DMS53 treated with DMSO at 0.1 percent for 48 hours (cell line): ENCODE measurements around the gene GGT6.

ENCODE experiments used
- DNase-seq: peaks from one replicate; lab custom pipeline; 2025; ENCODE audit not compliant: unreplicated experiment; lab: John Stamatoyannopoulos, UW

The GGT6 gene

DNA sequence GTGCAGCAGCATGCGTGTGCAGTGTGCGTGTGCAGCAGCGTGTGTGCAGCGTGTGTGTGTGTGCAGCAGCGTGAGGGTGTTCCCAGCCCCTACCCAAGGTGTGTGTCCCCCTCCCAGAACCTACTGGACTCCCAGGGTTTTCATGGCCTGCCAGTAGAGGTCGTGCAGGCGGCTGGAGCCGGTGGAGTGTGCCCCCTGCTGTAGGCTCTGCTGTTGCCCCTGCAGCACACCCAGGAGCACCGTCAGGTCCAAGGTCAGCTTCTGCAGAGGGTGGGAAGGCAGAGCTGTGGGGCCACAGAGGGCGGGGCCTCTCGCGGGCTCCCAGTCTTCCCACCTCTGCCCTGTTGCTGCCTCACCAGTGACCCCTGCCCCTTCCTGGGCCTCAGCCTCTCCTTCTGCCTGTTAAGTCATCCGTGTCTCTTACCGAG, 20.1 kb downstream of the GGT6 start:
- DNase-seq: no peak

DNA sequence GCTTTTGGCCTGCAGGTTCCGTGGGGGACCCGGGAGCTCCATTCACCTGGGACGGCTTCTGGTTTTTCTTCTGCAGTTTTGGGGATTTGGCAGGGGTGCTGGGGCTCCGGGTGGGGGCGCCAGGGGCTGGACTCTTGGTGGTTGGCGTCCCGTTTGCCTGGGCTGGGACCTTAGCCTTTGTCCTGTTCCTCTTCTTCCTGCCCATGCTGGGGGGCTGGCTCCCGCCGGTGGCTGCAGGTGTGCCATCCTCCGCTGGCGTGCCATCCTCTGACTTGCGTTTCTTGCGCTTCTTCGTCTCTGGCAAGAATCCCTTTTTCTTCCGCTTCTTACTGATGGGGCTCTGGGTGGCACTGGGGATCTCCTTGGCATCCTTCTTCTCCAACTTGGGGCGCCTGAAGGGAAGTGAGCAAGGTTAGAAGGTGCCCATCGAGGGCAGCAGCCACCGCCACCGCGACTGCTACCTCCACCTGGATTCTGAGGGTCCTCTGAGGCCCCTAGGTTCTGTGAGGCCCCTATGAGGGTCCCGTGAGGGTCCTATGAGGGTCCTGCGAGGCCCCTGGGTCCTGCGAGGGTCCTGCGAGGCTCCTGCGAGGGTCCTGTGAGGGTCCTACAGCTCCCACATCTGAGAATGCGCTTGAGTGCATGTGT, 20.7 kb downstream of the GGT6 start:
- DNase-seq: no peak

DNA sequence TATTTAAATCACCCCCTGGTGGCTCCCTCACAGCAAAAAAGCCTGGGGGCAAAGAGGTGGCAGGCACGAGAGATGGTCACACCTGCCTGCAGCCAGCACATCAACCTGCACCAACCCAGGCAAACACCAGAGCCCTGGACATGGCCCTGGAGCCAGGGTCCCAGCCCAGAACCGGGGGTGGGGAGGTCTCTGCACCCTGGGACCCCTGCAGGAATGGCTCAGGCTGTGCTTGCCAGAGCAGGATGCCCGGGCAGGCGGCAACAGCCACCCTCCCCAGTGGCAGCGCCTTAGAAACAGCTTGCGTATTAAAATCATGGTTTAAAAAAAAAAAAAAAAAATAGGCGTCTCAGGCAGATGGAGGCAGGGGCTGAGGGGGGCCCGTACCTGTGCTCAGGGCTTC, 21.4 kb downstream of the GGT6 start:
- DNase-seq: no peak

DNA sequence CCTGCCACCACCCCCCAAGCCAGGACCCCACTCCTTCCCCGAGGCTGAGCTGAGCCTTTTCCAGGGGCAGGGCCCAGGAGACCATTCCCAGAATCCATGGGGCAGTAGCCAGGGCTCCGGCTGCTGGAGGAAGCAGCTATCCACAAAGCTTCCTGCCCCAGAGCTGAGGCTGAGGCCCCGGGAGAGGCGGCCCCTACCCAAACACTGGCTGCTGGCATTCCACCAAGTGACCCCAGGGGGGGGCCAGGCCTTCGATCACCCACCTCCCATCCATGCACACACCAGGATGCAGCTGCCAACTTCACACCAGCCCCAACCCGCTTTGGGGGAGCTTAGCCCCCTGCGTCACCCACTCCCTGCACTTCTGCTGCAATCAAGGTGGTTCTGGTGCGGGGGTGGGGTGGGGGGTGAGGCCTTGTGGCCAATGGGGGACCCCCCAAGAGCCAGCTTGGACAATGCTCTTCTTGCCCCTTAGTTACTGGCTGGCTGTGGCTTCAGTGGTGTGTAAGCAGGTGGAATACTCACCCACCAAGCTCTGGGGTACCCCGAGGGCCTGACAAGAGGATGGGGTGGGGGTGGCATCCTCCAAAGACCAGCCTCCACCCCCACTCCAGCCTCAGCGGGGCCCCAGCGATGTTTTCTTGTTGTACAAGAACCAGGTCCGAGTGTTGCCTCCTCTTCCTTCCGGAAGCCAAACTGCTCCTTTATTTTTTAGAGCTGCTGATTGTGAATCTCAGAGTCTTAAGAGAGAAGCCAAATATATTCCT, 22.0 kb downstream of the GGT6 start:
- no peak for DNase-seq

DNA sequence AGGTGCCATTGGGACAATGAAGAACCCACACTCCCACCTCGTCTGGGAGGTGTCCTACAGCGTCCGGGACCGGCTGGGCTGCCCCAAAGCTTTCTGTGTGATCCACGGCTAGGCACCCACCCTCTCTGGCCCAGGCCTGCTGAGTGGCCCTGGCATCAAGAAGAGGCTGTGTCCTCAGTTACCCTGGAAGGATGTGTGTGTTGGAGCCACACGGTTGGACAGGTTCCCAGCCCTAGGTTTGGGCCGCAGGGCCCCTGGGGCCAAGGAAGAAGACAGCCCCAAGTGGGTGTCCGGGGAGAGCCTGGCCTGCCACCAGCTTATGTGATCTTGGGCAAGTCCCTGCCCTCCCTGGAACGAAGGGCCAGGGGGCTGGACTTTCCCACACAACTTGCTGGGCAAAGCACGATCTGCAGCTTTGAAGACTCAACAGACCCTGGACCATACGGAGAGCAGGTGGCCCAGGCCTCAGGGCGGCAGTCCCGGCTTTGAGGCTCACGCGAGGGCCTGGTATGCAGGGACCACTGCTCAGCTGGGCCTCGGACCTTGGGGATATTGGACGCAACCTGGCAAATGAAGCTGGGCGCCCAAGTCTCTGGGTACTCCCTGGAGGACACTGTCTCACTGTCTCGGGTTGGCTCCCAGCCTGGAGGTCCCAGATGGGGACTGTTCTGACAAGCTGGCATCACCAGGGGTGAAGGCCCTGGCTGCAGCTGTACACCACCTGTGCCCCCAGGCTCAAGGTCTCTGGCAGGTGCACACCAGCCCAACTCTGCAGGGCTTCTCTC, 22.7 kb downstream of the GGT6 start:
- DNase-seq: no peak

DNA sequence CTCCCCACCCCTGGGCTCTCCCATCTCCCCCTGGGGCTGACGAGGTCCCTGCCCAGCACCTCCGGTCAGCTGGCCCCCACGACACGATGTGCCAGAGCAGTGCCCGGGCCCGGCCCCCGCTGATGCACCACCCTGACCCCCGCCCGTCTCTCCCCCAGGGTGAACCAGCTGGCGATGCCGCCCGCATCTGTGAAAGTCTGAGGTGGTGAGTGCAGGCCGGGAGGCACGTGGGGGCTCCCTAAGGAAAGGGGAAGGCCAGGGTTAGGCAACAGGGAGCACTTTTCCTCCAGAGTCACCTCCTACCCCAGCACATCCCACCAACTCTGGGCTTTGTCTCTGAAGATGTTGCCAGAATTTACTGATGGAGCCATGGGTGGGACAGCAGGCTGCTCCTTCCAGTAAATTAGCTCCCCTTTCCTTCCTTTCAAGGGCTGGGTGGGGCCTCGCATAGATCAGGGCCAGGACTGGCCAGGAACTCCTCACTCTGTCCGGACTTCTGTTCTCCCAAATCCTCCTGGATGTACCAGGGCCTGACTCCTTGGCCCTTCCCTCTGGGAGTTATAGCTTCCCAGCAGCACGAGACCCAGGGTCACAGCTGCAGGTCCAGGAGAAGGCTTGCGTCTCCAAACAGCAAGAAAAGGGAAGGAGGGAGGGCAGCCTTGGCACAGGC, 23.5 kb downstream of the GGT6 start:
- DNase-seq: no peak

DNA sequence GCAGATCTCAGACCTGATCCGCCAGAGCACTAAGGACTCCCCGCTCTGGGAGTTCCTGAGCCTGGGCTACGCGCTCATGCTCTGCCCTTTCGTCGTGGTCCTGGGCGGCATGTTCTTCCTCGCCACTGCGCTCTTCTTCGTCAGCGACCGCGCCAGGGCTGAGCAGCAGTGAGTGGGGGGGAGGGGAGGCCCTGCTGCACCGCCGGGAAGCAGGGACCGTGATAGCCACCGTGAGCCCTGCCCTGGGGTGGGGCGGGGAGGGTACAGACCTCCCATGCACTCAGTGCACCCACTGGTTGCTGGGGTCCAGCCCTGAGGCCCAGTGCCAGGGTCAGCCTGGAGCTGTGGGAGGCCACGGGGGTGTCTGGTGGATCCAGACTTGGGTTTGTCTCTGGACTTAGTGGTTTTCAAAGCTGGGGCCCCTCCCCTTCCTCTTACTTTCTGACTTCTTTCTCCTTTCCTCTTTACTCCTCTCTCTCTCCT, 24.1 kb downstream of the GGT6 start:
- DNase-seq: no peak

DNA sequence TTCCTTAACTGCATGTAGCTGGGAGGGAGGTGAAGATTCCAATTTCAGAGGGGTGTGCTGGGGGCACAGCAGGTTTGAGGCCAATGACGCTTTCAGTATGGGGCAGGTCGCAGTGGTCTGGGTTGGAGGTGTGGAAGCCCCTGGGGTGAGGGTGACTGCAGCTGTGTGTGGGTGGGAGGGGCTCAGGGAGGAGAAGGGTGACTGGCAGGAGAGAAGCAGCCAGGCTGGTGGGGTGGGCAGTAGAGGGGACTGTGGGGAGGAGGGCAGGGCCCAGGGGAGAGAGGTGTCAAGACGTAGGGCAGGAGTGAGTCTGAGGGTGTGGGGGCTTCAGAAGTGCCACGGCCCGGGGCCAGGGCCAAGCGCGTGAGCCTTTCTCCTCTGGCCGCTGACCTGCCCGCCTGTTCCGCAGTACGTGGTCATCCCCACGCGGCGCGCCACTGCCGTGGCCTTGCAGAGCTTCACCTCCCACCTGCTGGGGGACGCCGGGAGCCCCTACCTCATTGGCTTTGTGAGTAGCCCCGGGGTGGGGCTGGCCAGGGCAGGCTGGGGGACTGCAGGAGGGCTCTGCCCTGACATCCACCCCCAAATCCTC, 24.6 kb downstream of the GGT6 start:
- no peak for DNase-seq

DNA sequence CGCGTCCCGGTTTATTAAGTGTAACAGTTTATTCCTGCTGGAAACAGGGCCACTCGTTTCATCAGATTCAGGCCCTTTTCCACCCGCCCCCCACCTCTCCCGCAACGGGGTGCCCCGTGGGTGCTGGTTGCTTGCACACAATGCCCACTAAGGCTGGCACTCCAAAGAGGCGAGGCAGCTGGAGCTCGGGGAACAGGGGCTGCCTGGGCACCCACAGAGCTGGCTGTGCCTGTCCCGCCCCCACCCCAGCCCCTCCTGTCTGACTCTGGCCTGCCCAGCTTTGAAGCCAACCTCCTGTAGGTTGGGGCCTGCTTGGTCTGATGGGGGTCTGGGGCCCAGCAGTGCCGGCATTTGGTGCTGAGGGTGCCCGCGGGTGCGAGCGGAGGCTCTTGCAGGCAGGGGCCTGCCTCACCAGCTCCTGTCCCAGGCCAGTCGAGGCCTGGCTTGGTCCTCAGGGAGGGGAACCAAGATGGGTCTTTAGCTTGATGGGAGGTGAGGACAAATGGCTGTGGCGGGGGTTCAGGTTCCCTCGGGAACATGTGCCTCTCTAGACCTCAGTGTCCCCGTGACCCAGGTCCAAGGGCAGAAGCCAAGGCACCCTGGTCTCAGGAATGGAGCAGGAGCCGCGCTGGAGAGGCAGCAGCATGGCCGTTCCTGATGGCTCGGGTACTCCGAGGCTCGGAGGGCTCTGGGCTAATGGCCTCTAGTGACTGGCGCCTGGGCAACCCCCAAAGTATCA, 25.3 kb downstream of the GGT6 start:
- no peak for DNase-seq

DNA sequence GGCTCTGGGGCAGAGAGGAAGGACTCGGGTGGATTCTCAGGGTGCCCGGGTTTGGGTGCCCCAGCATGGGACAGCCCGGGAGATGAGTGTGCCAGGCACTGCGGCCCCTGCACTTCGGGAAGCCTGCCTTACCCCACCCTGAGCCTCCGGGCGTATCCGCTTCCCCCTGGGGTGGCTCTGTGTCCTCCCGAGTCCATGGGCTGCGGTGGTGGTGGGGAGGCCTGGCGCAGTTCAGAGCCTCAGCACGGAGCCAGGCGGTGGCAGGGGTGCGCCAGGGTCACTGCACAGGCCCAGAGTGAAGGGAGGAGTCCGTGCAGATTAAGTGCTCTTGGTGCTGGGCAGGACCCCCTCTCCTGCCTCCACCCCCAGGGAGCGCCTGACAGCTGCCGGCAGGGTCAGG, 25.9 kb downstream of the GGT6 start:
- no peak for DNase-seq

DNA sequence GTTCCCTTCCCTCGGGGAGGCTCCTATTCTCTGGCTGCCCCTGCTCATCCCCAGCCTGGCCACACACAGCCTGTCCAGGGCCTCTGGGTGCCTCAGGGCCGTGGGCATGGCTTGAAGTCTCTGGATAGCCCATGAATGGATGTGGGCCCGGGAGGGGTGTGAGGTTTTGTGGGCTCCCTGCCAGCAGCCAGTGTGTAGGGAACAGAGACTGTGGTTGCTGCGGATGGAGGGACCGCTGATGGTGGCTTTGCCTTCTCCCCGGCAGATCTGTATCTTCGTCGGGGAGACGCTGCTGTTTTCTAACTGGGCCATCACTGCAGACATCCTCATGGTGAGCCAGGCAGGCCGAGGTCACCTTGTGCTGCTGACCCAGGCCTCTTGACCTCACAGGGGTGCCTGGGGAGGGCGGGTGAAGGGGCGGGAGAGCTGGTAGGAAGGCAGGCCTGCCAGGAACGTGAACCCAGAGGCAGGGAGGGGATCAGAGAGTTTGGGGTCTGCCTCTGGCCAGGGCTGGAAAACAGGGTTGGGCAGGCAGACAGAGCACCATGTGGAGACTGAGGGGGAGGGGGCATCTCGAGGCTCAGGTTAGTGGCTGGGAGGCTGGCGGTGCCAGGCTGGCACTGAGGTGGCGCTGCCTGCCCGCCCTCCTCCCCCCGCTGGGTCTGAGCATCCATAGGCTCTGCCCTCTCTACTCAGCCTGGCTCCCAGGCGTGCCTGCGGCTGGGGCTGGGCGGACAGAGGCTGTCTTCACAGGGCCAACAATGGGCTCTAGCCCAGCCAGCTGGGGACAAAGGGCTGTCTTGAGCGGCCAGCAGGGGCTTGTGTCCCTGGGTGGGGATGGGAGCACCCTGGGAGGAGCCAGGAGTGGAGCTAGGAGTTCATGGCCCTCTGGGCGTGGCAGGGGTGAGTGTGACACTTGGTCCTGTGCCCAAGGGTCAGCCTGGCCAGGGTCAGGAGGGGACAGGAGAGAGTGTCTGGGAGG, 26.6 kb downstream of the GGT6 start:
- DNase-seq: no peak

DNA sequence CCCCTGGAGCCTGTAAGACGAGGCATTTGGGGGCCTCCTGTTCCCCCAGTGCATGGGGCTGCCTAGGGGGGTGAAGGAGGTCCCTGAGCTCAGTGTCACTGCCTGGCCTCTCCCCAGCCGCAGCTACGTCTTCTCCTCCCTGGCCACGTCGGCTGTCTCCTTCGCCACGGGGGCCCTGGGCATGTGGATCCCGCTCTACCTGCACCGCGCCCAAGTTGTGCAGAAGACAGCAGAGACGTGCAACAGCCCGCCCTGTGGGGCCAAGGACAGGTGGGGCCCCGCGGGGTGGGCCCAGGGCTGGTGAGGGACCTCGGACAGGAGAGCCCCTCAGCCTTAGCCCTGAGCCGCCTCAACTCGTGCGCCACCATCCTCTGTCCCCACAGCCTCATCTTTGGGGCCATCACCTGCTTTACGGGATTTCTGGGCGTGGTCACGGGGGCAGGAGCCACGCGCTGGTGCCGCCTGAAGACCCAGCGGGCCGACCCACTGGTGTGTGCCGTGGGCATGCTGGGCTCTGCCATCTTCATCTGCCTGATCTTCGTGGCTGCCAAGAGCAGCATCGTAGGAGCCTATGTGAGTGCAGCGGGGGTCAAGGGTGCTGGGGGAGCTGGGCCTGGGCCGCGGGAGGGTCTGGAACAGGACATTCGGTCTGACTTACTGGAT, 27.4 kb downstream of the GGT6 start:
- DNase-seq: no peak

DNA sequence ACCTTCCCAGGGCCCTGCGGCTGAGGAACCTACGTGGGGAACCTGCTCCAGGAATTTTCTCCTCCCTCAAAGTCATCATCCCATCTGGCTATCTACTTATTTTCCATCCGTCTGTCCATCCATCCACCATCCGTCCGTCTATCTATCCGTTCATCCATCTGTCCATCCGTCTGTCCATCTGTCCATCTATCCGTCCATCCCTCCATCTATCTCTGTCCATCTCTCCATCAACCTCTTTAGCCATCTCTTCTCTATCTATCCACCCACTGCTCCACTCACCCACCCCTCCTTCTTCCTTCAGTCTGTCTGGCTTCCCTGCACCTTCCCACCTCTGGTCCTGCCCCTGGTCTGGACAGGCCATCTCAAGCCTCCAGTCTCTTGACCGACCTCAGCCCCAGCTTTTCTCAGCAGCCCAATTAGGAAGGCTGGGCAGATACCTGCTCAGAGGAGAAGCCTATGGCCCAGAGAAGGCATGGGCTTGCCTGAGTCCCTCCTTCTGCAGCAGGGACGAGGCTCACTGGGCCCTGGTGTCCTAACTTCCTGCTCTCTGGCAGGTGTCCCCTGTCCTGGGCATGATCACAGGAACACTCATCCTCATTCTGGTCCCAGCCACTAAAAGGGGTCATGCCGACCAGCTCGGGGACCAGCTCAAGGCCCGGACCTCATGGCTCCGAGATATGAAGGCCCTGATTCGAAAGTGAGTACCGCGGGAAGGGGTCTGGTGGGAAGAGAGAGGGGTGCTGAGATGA, 28.2 kb downstream of the GGT6 start:
- DNase-seq: no peak

DNA sequence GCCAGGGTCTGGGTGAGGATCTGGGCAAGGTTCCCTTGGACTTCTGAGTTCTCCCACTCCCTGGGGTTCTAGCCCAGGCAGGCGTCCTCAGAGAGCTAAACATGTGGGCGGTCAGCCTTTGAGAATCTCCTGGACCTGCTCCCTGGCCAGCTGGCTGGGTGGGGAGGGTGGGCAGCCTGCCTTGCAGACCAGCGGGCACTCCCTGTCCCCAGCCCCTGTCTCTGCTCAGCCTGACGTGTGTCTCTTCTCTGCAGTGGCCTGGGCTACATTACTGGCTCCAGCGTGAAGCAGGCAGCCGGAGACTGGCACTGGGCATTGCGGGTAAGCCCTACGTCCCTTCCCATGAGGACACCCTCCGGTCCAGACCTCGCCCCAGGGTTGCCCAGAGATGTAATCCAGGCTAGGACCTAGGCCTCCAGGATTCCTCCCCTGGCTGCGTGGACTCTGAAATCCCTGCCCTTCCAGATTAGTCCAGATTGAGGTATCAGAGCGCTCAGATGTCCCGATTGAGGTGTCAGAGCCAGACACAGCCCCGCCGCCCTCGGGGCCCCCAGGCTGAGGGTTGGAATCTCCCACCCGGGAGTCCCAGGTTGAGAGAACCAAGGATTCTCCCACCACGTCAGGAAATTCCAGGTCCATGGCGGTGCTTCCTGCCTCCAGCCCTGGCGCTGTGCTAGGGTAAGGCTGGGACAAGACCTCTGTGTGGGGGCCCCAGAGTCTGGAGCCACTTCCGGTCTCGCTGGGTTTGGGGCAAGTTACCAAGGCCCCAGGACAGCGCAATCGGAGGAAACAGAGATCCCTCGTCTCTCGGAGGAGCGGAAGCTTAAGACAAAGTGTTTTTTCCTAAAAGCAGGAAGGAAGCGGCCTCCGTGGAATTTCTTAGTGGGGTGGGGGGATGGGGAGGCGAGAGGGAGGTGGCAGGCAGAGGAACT, 29.3 kb downstream of the GGT6 start:
- DNase-seq: no peak

DNA sequence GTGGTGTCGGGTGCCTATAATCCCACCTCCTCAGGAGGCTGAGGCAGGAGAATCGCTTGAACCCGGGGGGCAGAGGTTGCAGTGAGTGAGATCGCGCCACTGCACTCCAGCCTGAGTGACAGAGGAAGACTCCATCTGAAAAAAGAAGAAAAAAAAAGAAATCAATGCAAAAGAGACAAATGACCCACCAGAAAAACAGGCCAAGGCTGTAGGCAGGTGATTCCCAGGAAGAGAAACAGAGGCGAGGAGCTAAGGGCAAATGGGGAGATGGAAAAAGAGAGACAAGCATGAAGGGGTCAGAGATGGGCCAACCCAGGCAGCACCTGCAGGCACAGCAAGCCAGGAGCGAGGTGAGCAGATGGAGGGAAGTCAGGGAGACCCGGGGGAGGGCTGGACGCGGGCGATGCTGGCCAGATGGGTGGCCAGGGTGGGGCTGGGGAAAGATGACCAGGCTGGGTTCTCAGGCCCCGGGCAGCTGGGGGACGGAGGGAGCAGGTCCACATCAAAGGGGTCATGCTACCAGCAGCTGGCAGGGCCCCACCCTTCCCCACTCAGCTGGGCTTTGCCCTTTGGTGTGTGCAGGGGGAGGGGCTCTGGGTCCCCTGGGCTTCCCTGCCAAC, 30.7 kb downstream of the GGT6 start:
- no peak for DNase-seq

DNA sequence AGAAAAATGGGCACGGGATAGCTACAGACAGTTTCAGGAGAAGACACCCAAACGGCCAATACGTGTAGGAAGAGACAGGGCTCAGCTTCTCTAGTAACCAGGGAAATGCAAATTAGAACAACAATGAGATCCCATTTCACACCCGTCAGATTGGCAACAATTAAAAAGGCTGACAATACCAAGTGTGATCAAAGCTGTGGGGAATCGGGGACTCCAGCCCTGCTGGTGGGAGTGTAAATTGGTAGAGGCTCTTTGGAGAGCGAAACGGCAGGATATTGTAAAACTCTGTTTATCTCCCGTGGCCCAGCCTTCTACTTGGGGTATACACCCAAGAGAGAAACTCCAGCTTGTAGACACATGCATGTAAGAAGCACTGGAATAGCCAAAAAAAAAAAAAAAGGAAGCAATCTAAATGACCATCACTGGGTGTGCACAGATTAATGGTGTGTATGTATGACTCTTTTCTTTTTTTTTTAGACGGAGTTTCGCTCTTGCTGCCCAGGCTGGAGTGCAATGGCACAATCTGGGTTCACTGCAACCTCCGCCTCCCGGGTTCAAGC, 32.7 kb downstream of the GGT6 start:
- DNase-seq: no peak
